Measurements from ENCODE around the gene KIAA1217.
A peak's percentile ranks its signal among the peaks of the same experiment; 100 is the strongest.

Gene KIAA1217, protein sequence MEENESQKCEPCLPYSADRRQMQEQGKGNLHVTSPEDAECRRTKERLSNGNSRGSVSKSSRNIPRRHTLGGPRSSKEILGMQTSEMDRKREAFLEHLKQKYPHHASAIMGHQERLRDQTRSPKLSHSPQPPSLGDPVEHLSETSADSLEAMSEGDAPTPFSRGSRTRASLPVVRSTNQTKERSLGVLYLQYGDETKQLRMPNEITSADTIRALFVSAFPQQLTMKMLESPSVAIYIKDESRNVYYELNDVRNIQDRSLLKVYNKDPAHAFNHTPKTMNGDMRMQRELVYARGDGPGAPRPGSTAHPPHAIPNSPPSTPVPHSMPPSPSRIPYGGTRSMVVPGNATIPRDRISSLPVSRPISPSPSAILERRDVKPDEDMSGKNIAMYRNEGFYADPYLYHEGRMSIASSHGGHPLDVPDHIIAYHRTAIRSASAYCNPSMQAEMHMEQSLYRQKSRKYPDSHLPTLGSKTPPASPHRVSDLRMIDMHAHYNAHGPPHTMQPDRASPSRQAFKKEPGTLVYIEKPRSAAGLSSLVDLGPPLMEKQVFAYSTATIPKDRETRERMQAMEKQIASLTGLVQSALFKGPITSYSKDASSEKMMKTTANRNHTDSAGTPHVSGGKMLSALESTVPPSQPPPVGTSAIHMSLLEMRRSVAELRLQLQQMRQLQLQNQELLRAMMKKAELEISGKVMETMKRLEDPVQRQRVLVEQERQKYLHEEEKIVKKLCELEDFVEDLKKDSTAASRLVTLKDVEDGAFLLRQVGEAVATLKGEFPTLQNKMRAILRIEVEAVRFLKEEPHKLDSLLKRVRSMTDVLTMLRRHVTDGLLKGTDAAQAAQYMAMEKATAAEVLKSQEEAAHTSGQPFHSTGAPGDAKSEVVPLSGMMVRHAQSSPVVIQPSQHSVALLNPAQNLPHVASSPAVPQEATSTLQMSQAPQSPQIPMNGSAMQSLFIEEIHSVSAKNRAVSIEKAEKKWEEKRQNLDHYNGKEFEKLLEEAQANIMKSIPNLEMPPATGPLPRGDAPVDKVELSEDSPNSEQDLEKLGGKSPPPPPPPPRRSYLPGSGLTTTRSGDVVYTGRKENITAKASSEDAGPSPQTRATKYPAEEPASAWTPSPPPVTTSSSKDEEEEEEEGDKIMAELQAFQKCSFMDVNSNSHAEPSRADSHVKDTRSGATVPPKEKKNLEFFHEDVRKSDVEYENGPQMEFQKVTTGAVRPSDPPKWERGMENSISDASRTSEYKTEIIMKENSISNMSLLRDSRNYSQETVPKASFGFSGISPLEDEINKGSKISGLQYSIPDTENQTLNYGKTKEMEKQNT (N-terminal part only)

DNA sequence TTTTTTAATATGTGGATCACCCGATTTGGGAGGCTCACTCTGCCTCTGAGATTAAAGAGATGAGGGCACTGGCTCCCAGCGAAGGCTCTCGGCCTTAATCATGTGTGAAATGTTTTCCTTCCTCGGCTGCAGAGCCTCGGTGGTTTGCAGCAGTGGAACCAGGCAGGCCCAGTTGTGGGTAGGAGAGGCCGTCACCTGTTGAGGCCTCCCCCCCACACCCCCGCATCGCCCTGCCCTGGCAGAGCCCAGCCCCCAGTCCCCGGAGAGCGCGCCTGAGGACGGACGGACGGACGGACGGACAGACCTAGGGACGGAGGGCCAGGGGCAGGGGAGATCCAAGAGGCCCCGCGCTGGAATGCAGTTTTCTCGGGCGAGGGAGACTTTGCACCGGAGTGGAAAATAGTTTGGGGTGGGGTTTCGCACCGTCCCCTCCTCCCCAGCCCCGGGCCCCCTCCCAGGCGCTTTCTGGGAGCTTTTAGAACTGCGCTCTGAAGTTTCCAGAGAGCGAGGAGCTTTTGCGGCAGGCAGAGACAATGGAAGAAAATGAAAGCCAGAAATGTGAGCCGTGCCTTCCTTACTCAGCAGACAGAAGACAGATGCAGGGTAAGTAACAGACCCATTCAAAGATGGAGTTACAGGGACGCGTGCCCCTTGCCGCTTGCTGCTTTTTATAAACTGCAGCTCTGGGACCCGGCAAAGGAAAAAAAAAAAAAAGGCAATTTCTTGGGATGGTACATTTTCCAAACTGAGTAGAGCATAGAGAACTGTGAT is at the start of gene KIAA1217:
KIAA1217 (plus strand) TSS at position 478 of the 771 bp plus-strand sequence; CDS start at position 534, 56 bp downstream.
- peak within 1 kb of the TSS; percentile 65 for H3K27ac ChIP-seq (ENCODE audit: low read length)
- H3K36me3 ChIP-seq (ENCODE audit: insufficient read depth, low read length) = no peaks in the 10 kb centered on the region
- H3K4me1 ChIP-seq (ENCODE audit: insufficient read depth, low read length) = peaks cover 22% of the 10 kb centered on the region
- peak within 1 kb of the TSS; percentile 22 to 50; a peak in 3 of 4 replicates for H3K4me3 ChIP-seq (ENCODE audit: low read depth in 1 of 2, low read length in 2 of 2)
- H3K79me2 ChIP-seq (ENCODE audit: insufficient read depth, low read length) = peaks cover 7% of the 10 kb centered on the region
- no peaks in the 10 kb centered on the region for H3K9me3 ChIP-seq (ENCODE audit: insufficient read depth, low read length, severe bottlenecking)
- DNase-seq (peak; percentile 52), ATAC-seq (ENCODE audit: insufficient read depth, low read depth) (peak; percentile 76)
- H3K27me3 ChIP-seq (ENCODE audit: insufficient read depth, low read length, poor library complexity) = no peaks in the 10 kb centered on the region
- TF ChIP-seq, protein P1, sequence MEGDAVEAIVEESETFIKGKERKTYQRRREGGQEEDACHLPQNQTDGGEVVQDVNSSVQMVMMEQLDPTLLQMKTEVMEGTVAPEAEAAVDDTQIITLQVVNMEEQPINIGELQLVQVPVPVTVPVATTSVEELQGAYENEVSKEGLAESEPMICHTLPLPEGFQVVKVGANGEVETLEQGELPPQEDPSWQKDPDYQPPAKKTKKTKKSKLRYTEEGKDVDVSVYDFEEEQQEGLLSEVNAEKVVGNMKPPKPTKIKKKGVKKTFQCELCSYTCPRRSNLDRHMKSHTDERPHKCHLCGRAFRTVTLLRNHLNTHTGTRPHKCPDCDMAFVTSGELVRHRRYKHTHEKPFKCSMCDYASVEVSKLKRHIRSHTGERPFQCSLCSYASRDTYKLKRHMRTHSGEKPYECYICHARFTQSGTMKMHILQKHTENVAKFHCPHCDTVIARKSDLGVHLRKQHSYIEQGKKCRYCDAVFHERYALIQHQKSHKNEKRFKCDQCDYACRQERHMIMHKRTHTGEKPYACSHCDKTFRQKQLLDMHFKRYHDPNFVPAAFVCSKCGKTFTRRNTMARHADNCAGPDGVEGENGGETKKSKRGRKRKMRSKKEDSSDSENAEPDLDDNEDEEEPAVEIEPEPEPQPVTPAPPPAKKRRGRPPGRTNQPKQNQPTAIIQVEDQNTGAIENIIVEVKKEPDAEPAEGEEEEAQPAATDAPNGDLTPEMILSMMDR (IDR thresholded peaks at IDR 0.05; ENCODE audit: borderline replicate concordance, extremely low read depth, low read length, poor library complexity, severe bottlenecking) = no peak
- peak within 1 kb of the TSS; percentile 57 for H3K4me2 ChIP-seq (ENCODE audit: insufficient read depth, low read length)
- H3K9ac ChIP-seq (ENCODE audit: low read depth, low read length) = peak within 1 kb of the TSS; percentile 51
- no peaks in the 10 kb centered on the region for H4K20me1 ChIP-seq (ENCODE audit: insufficient read depth, low read length)
- H2AFZ ChIP-seq (ENCODE audit: low read depth, low read length) = peak within 1 kb of the TSS; percentile 73

DNA sequence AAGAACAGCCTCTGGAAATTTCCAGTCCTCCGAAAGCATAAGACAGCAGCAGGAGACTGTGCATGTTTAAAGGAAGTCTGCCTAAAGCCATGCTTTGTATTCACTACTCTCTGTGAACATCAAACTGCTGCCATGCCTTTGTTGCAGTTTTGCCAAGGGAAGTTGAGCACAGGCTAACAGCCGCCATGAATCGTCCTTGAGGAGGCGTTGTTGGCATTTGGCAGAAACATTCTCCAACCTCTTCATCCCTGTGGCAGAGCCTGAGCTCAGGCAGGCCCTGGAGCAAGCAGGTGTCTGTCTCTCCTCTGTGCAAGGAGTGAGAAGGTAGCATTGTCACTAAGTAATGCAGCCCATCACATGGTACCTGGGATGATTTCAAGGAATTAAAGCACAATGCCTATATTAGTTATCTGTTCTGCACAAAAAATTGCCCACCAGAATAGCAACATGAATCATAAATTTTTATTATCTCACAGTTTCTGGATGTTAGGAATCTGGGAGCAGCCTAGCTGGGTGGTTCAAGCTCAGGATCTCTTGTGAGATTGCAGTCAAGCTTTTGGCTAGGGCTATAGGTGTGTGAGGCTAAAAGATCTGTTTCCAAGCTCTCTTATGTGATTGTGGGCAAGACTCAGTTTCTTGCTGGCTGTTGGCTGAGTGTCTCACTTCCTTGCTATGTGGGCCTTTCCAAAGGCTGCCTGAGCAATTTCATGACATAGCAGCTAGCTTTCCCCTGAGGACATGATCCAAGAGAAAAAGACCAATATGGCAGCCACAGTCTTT is 46.5 kb upstream of the KIAA1217 start:
- no peak for TF ChIP-seq EZH2 (IDR thresholded peaks at IDR 0.05; ENCODE audit: borderline replicate concordance, low read depth, low read length, severe bottlenecking)
- TF ChIP-seq, protein P1 (IDR thresholded peaks at IDR 0.05; ENCODE audit: borderline replicate concordance, extremely low read depth, low read length, poor library complexity, severe bottlenecking) = no peak
- H3K4me2 ChIP-seq (ENCODE audit: insufficient read depth, low read length) = no peak overlapping the region
- ATAC-seq (ENCODE audit: insufficient read depth, low read depth) = no peak

DNA sequence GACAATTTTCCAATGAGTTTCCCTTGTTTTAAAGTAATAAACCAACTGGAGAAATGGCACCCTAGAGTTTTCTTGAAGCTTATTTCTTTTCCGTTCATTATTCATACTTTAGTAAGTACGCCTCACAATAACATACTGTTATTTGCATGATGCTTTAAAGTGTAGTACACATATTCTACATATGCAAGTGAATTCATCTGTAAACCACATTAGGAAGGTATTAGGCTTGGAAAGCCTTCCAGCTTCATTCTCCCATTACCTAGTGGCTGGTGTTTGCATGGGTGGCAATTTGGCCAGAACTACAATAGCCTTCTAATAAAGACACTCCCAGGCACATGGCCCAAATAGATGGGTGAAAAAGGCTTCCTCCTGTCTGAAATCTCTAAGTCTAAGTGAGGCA is 45.5 kb upstream of the KIAA1217 start:
- Histone ChIP-seq H3K79me2 (ENCODE audit: insufficient read depth, low read length) (no peaks in the 10 kb centered on the region), H3K4me3 (ENCODE audit: low read depth in 1 of 2, low read length in 2 of 2) (no peak overlapping the region), H4K20me1 (ENCODE audit: insufficient read depth, low read length) (no peaks in the 10 kb centered on the region), H3K36me3 (ENCODE audit: insufficient read depth, low read length) (no peaks in the 10 kb centered on the region), H3K4me2 (ENCODE audit: insufficient read depth, low read length) (no peak overlapping the region), H3K9me3 (ENCODE audit: insufficient read depth, low read length, severe bottlenecking) (no peaks in the 10 kb centered on the region), H3K27me3 (ENCODE audit: insufficient read depth, low read length, poor library complexity) (no peaks in the 10 kb centered on the region), H3K9ac (ENCODE audit: low read depth, low read length) (no peak overlapping the region), H3K4me1 (ENCODE audit: insufficient read depth, low read length) (no peaks in the 10 kb centered on the region), H2AFZ (ENCODE audit: low read depth, low read length) (no peak overlapping the region), H3K27ac (ENCODE audit: low read length) (no peak overlapping the region)
- ATAC-seq (ENCODE audit: insufficient read depth, low read depth) (no peak), DNase-seq (no peak)
- no peak for TF ChIP-seq EZH2 (IDR thresholded peaks at IDR 0.05; ENCODE audit: borderline replicate concordance, low read depth, low read length, severe bottlenecking)
- TF ChIP-seq, protein P1 (IDR thresholded peaks at IDR 0.05; ENCODE audit: borderline replicate concordance, extremely low read depth, low read length, poor library complexity, severe bottlenecking) = no peak

More for the DNA sequence above, 46.5 kb upstream of the KIAA1217 start:
- Histone ChIP-seq H3K36me3 (ENCODE audit: insufficient read depth, low read length) (no peaks in the 10 kb centered on the region), H3K9ac (ENCODE audit: low read depth, low read length) (no peak overlapping the region), H3K4me3 (ENCODE audit: low read depth in 1 of 2, low read length in 2 of 2) (no peak overlapping the region), H3K4me1 (ENCODE audit: insufficient read depth, low read length) (no peaks in the 10 kb centered on the region), H3K9me3 (ENCODE audit: insufficient read depth, low read length, severe bottlenecking) (peaks cover 6% of the 10 kb centered on the region), H3K79me2 (ENCODE audit: insufficient read depth, low read length) (no peaks in the 10 kb centered on the region), H3K27ac (ENCODE audit: low read length) (no peak overlapping the region), H2AFZ (ENCODE audit: low read depth, low read length) (no peak overlapping the region), H3K27me3 (ENCODE audit: insufficient read depth, low read length, poor library complexity) (no peaks in the 10 kb centered on the region), H4K20me1 (ENCODE audit: insufficient read depth, low read length) (no peaks in the 10 kb centered on the region)
- DNase-seq = no peak
